Liver (tissue), 3 donors: ENCODE data around the gene WDR45.

Experiments
- CTCF ChIP-seq: fragments of 150-350 bp; IDR thresholded peaks from 2 replicates; pipeline ENCODE4 v1.5.1; 2017; ENCODE audit warnings: improper control_type of control experiment, low read depth, low read length; ENCODE audit not compliant: missing input control
- FOXA1 ChIP-seq: IDR thresholded peaks from 2 replicates; pipeline ENCODE4 v1.6.1; 2016; ENCODE audit warnings: antibody characterized with exemption
- REST ChIP-seq: IDR thresholded peaks from 2 replicates; pipeline ENCODE4 v1.6.1; 2016; ENCODE audit warnings: antibody characterized with exemption, mild to moderate bottlenecking
- TAF1 ChIP-seq: conservative IDR thresholded peaks from 2 replicates; pipeline ENCODE4 v1.6.1; 2016; ENCODE audit warnings: antibody characterized with exemption, mild to moderate bottlenecking
- TF ChIP-seq, protein P1 (sequence below): IDR thresholded peaks from 2 replicates; pipeline ENCODE4 v1.6.1; 2016; ENCODE audit warnings: antibody characterized with exemption
- donor health status: healthy.
- donor health status: healthy.

DNA sequence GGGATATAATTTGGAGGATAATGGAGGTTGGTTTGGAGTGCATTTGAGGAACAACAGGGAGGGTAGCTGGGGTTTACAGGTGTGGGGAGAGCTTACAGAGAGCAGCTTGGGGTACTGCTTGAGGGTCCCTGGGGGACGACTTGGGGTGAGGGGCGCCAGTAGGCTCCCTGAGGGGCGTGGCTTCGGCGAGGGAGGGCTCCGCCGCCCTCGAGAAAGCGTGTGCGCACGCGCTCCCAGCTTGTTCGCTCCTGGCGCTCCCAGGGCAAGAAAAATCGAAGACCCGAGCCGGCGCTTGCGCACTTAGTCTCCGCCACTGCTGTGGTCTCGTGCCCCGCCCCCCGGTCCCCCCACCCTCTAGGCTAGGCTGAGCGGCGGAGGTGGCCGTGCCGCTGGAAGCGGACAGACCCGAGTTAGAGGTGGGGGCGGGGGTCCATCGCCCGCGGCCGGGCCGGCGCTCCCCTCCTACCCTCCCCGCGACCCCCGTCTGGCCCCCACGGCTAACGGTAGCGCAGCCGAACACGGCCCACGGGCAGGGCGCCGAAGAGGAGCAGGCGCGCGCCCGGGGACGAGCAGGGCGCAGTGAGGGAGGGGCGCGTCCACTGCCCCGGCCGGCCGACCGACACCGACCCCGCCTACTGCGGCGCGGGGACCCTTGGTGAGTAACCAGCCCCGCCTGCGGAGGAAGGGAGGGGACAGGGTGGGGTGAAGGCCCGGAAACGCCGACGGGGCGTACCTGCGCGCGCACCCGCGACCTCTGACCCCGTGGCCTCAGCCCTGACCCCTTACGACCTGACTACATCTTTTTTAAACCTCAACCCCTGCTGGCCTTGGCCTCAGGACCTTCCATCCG is 26.2 kb downstream of the WDR45 start:
- TF ChIP-seq FOXA1 (no peak), CTCF (no peak), TAF1 (no peak), REST (no peak)
- TF ChIP-seq, protein P1, sequence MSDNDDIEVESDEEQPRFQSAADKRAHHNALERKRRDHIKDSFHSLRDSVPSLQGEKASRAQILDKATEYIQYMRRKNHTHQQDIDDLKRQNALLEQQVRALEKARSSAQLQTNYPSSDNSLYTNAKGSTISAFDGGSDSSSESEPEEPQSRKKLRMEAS, result no peak
